G401 (cell line): Measurements from ENCODE around the gene KRTAP10-2. TPM values are rescaled to one million over a fixed set of nuclear protein-coding genes. Genes with fewer than 3 reads are reported as not detected.

Source experiments
- DNase-seq: peaks from one replicate; pipeline ENCODE4 v3.0.0-alpha.2; 2015; ENCODE audit warnings: low spot score
- in situ Hi-C: cut with HindIII; loops from 2 replicates; pipeline ENCODE4 v1.10.0; 2016; ENCODE audit warnings: low sequenced_read_pairs, mixed read lengths
- total RNA-seq: library from RNA; depleted of rRNA; stranded (reverse); fragments of >200 nt; shearing (Covaris generic); gene quantifications from 2 replicates; pipeline ENCODE4 v1.2.3, GENCODE V29; 2014

KRTAP10-2 gene
- total RNA-seq, 1 experiment from 2014 or later, result not detected

DNA sequence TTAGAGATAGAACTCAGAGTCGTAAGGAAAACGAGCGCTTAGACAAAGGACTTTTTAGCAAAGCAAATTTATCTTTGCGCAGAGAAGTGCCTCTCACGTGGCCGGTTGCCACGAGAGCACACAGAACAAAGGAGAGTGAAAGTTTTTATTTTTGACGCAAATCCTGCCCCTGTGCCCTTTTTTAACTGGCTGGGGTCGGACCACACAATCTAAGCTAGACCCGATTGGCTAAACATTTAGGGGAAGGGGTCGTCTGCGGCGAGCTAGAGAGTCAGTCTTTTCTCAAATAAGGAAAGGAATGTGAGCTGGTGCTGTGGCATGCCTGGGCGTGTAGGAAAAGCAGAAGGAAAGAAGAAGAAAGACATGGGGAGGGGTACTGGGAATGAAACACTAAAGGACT is 2.4 kb downstream of the KRTAP10-2 start:
- in situ Hi-C loops, result no loop called here
- DNase-seq, result no peak

DNA sequence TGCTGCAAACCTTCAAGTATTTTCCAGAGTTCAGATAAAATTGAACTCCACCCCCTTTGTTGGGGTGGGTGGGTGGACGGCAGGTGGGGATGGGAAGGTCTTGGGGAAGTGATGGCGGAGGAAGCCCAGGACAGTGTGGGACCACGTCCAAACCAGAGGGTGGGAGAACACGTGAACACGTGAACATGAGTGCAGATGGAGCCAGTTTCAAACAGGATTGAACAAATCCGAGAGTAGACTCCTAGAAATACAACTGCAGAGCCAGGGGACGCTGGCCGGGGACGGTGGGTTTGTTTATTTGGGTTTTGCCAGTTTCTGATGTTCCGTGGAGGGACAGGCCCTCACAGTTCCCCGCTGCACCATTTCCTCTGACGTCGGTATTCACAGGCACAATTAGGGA is 2.9 kb downstream of the KRTAP10-2 start:
- in situ Hi-C loops, result no loop called here
- DNase-seq, result no peak

GRCh38 chr21:44547656-44548331 is 3.5 kb downstream of the KRTAP10-2 start:
- DNase-seq, result no peak
- in situ Hi-C loops, result no loop called here

DNA sequence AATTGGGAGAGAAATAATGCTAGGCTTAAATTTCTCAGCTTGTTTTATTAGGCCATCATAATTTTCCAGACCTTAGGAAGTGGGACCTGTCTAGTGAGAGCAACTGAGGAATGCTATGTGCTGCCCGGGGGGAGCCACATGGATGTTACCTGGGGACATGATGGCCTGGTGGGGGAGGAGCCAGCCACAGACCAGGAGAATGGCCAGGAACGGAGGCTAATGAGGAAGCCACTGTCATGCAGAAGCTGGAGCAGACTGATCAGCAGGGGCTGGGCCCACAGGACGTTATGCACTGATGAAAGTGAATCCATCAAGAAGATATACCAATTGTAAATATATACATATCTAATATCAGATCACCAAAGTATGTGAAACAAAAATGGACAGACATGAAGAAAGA is 6.7 kb downstream of the KRTAP10-2 start:
- in situ Hi-C loops, result no loop called here
- no peak for DNase-seq

- DNase-seq, result no peak
- in situ Hi-C loops, result no loop called here
Measured at GRCh38 chr21:44542716-44543115, 8.6 kb downstream of the KRTAP10-2 start.

DNA sequence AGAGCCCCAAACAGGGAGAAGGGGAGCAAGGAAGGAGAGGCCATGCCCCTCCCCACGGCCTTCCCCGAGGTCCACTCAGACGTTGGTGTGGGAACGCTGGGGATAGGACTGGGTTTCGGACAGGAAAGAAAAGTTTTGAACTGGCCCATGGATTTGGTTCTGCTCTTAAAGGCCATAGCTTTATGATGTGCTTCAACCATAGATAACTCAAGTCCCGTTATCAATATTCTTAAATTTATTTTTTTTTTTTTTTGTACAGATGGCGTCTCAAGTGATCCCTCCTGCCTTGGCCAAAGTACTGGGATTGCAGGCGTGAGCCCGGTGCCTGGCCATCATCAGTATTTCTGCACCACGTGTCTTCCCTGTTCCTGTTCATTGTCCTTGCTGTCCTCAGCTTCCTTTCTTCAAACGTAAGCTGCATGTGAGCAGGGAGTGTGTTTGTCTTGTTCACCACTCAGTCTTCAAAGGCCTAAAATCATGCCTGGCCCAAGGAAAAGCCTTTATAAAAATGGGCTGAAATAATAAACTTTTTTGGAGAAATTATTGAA is 10.5 kb downstream of the KRTAP10-2 start:
- DNase-seq, result no peak
- in situ Hi-C loops, result no loop called here

GRCh38 chr21:44539991-44540666 is 11.2 kb downstream of the KRTAP10-2 start, which contains the start of gene KRTAP10-1:
Gene KRTAP10-1, minus strand, starts transcription at chr21:44540195. Its CDS starts 45 bp downstream, at chr21:44540150.
- DNase-seq, result no peak

GRCh38 chr21:44539046-44539445 is 12.3 kb downstream of the KRTAP10-2 start:
- no peak for DNase-seq
- in situ Hi-C loops, result no loop called here

More at GRCh38 chr21:44539991-44540666, 11.2 kb downstream of the KRTAP10-2 start, which contains the start of gene KRTAP10-1:
- in situ Hi-C loops, result no loop called here

DNA sequence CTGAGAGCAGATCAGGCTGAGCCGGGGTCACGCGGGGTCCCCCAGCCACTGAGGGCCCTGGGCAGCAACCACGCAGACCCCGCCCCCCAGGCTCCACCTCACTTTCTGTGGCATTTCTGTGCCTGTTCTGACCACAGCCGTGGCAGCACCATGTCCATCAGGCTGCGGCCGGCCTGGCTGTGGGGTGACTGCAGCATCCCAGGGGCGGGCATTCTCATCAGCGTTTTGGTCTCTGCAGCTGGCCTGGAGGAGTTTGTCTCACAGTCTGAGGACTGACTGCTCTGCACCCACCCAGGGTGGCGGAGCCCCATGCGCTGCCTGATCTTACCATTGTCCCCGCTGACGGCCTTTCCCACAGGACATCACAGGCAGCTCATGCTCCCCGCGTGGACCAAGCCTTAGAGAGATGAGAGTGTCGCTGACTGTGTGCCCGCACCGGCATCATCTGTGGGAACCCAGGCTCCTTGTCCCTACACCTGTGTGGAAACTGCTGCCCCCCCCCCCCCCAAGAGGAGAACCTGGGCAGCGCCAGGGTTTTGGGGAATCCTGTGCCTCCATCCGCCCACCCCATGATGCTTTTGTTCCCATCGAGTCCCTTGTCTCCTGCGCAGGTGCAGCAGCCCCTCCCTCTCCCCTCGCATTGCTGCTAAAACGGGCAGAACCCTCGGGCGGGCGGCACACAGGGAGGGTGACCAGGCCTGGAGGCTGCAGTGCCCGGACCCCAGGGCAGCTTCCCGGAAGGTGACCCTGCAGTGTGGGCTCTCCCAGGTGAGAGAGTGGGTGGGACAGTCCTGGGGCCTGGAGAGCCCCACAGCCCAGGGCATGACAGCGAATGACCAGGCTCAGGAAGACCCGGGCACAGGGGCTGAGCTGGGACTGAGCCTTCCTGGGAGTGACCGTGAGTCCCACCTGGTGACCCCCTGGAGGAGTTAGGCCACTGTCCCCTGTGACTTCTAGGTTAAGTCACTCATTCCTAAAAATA is 13.1 kb downstream of the KRTAP10-2 start:
- in situ Hi-C loops, result no loop called here
- no peak for DNase-seq

DNA sequence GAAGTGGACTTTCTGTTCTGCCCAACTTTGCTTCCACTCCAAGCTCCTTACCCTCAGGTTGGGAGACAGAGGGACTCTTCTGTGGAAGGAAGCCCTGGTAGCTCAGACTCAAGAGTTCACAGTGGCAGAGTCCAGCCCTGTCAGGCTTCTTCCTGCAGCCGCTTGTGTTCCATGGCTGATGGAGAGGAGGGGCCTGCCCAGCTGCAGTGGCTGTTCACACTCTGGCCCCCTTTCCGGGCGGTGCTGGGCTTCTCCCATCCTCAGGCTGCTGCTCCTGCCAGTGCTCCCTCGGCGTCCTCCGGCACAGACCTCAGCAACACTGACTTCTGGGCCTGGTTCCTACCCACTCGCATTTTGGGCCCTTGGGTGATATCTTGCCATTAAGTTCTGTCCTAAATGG is 15.3 kb downstream of the KRTAP10-2 start:
- DNase-seq, result no peak
- in situ Hi-C loops, result no loop called here

GRCh38 chr21:44534688-44535087 is 16.6 kb downstream of the KRTAP10-2 start:
- no peak for DNase-seq
- in situ Hi-C loops, result no loop called here

DNA sequence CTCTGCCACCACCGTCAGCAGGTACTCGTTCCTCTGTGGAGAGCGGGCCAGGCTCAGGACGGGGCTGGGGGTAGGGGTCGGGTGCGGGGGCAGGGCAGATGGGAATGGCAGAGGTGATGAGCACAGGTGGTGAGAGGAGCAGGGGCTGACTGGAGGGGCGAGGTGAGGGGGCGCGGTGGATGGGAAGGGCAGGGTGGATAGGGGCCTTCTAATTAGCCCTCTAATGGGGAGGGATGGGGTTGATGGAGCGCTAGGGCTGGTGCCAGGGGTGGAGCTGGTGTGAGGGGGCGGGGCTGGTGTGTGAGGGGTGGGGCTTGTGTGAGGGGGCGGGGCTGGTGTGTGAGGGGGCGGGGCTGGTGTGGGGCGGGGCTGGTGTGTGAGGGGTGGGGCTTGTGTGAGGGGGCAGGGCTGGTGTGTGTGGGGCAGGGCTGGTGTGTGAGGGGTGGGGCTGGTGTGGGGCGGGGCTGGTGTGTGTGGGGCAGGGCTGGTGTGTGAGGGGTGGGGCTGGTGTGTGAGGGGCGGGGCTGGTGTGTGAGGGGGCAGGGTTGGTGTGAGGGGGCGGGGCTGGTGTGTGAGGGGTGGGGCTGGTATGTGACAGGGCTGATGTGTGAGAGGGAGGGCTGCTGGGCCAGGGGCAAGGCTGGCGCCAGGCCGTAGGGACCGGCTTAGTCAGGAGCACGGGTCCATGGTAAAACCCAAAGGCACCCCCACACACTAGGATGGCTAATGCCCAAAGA is 17.2 kb downstream of the KRTAP10-2 start:
- DNase-seq, result no peak
- in situ Hi-C loops, result no loop called here

DNA sequence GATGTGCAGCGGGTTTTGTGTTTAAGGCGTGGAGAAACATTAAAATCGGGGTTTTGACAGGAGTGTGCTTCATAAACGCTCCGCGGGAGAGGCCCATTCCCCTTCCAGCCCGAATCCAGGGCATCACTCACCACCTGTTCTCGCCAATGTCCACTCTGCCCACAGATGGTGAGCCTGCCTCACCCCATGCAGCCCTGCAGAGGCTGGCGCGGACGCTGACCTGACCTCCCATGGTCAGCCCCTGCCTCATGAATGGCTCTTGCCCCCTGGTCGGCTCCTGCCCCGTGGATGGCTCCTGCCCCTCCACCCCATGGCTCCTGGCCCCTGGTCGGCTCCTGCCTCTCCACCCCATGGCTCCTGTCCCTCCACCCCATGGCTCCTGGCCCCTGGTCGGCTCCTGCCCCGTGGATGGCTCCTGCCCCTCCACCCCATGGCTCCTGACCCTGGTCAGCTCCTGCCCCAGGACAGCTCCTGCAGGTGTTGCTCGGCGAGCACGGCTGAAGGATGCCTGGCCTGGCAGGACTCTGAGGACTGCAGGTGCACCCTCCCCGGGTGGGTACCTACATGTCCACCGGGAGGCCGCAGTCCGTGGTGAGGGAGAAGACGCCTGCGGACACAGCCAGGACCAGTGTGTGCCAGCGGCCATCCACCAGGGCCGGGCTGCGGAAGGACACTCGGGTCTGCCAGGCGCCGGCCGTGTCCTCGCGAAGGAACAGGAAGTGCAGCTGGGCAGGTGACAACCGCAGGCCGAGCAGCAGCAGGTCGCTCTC is 18.0 kb downstream of the KRTAP10-2 start:
- in situ Hi-C loops, result no loop called here
- no peak for DNase-seq

- in situ Hi-C loops, result no loop called here
- DNase-seq, result no peak
Measured at GRCh38 chr21:44532712-44533111, 18.6 kb downstream of the KRTAP10-2 start.

GRCh38 chr21:44531606-44532564 is 19.4 kb downstream of the KRTAP10-2 start:
- in situ Hi-C loops, result no loop called here
- DNase-seq, result no peak

GRCh38 chr21:44530903-44531605 is 20.3 kb downstream of the KRTAP10-2 start:
- in situ Hi-C loops, result no loop called here
- no peak for DNase-seq
